Stimulated activated CD4-positive, alpha-beta T cell treated with anti-CD3 and anti-CD28 coated beads, Interleukin-15, amount 100 ng/mL, for 48 hours (primary cell): ENCODE results near the gene BIRC5.
"Not testable (repeated sequence)": the region's sequence is repeated elsewhere in the genome, so short reads cannot be mapped to it uniquely, and the experiment has no call there.

Experiments
- DNase-seq, 2 donors: peaks; one replicate each; pipeline ENCODE4 v3.0.0-alpha.2; 2020; ENCODE audit warnings: low read depth in 2 of 2

BIRC5 gene

GRCh38 chr17:78225088-78225865 lies 11.2 kb downstream of the BIRC5 start:
- DNase-seq, result no peak

GRCh38 chr17:78226055-78226758 lies 12.2 kb downstream of the BIRC5 start:
- no peak for DNase-seq

- DNase-seq, result no peak
Measured at GRCh38 chr17:78226759-78227454, 12.9 kb downstream of the BIRC5 start.

- no peak for DNase-seq
Measured at GRCh38 chr17:78227455-78227916, 13.4 kb downstream of the BIRC5 start.

GRCh38 chr17:78228176-78228575 lies 14.1 kb downstream of the BIRC5 start:
- DNase-seq, result no peak

GRCh38 chr17:78230252-78230962 lies 16.4 kb downstream of the BIRC5 start:
- DNase-seq, result no peak

- no peak for DNase-seq
Measured at GRCh38 chr17:78230996-78231935, 17.2 kb downstream of the BIRC5 start, which contains the start of gene TMEM235. TSS of gene TMEM235 (plus strand) at chr17:78231631. CDS start at chr17:78232024, 393 bp downstream.

GRCh38 chr17:78231991-78232858 lies 18.2 kb downstream of the BIRC5 start:
- no peak for DNase-seq

GRCh38 chr17:78232859-78233173 lies 18.8 kb downstream of the BIRC5 start:
- no peak for DNase-seq

- no peak for DNase-seq
Measured at GRCh38 chr17:78233678-78234077, 19.6 kb downstream of the BIRC5 start.

- no peak for DNase-seq
Measured at GRCh38 chr17:78234261-78234865, 20.3 kb downstream of the BIRC5 start.

GRCh38 chr17:78235022-78235421 lies 21.0 kb downstream of the BIRC5 start:
- not testable (repeated sequence) for DNase-seq

- no peak for DNase-seq
Measured at GRCh38 chr17:78235885-78236284, 21.8 kb downstream of the BIRC5 start.

- no peak for DNase-seq
Measured at GRCh38 chr17:78236362-78237127, 22.5 kb downstream of the BIRC5 start.

- no peak for DNase-seq
Measured at GRCh38 chr17:78237401-78238012, 23.5 kb downstream of the BIRC5 start.

GRCh38 chr17:78238823-78239488 lies 24.9 kb downstream of the BIRC5 start:
- DNase-seq, result no peak

GRCh38 chr17:78239489-78239931 lies 25.5 kb downstream of the BIRC5 start:
- no peak for DNase-seq
